ENCODE results near the gene VPS13C.

The VPS13C gene

DNA sequence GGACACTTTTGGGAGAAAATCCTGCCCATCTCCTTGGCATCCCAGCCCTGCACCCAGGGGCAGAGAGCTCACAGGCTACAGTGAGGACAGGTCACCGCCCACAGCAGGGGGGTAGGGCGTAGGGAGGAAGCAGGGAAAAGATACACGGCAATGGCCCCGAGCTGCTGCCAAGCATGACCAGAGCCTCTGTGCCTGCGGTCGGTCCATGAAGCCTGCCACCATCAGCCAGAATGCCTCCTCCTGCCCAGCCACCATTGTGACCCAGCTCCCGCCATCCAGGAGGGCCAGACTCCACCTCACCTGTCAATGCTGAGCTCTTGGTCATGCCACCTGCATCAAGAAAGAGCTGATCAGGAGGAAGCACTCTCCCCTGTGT, 230.7 kb downstream of the VPS13C start:
- Histone ChIP-seq H3K36me3 (ENCODE audit: insufficient read depth, insufficient read length, low read length) (no peaks in the 10 kb centered on the region), H3K9ac (ENCODE audit: insufficient read length, low read depth) (no peak overlapping the region), H3K9me3 (ENCODE audit: insufficient read depth, low read length) (no peaks in the 10 kb centered on the region), H3K4me3 (ENCODE audit: insufficient read length, low read depth) (no peak overlapping the region), H3K27me3 (ENCODE audit: insufficient read depth, insufficient read length) (peaks cover 3% of the 10 kb centered on the region), H3K4me1 (ENCODE audit: insufficient read depth, insufficient read length) (peaks cover 13% of the 10 kb centered on the region)
- TF ChIP-seq ZNF274 (IDR thresholded peaks at IDR 0.05; ENCODE audit: low read depth, low read length): no peak
- TF ChIP-seq YY1 (IDR thresholded peaks at IDR 0.05; ENCODE audit: insufficient read depth, insufficient read length): no peak
- TF ChIP-seq SUZ12 (IDR thresholded peaks at IDR 0.05; ENCODE audit: extremely low read depth, insufficient read depth, insufficient read length): no peak
- DNase-seq (ENCODE audit: low read depth, low spot score): no peak

DNA sequence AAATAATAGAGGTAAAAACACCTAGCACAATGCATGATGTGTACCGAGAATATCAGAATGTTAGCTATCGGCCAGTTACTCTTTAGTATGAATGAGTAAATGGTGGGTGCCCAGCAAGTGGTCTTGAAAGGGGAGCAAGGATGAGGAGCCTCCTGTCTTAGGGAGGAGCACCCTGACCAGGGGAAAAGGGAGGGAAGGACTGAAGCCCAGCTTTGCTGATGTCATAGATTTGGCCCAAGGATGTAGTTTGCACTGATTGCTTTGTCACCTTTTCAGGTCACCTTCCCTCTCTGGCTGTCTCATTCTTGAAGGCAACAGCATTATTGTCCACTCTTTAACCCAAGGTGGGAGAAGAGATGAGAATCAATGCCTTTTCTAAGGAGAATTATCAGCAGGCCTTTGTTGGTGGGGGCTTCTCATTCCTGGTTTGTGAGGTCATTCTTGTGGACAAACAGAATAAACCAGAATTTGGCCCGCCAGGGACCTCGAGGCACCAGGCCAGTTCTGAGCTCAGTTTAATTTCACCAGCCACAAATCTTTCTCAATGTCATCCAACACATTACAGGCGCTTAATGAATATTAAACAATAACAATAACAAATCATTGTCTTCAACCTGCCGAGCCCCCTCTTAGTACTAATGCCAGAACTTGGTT, 231.3 kb downstream of the VPS13C start:
- no peak overlapping the region for H3K9ac ChIP-seq (ENCODE audit: insufficient read length, low read depth)
- no peaks in the 10 kb centered on the region for H3K27me3 ChIP-seq (ENCODE audit: insufficient read depth, insufficient read length)
- H3K9me3 ChIP-seq (ENCODE audit: insufficient read depth, low read length): no peaks in the 10 kb centered on the region
- no peaks in the 10 kb centered on the region for H3K36me3 ChIP-seq (ENCODE audit: insufficient read depth, insufficient read length, low read length)
- DNase-seq (ENCODE audit: low read depth, low spot score): no peak
- H3K4me3 ChIP-seq (ENCODE audit: insufficient read length, low read depth): no peak overlapping the region
- TF ChIP-seq YY1 (IDR thresholded peaks at IDR 0.05; ENCODE audit: insufficient read depth, insufficient read length): no peak
- TF ChIP-seq SUZ12 (IDR thresholded peaks at IDR 0.05; ENCODE audit: extremely low read depth, insufficient read depth, insufficient read length): no peak
- no peak for TF ChIP-seq ZNF274 (IDR thresholded peaks at IDR 0.05; ENCODE audit: low read depth, low read length)
- peaks cover 13% of the 10 kb centered on the region for H3K4me1 ChIP-seq (ENCODE audit: insufficient read depth, insufficient read length)

- H3K4me3 ChIP-seq (ENCODE audit: insufficient read length, low read depth): no peak overlapping the region
- no peaks in the 10 kb centered on the region for H3K9me3 ChIP-seq (ENCODE audit: insufficient read depth, low read length)
Observed at GRCh38 chr15:61828008-61828407, 232.2 kb downstream of the VPS13C start.

GRCh38 chr15:61827131-61827530, 233.1 kb downstream of the VPS13C start:
- Histone ChIP-seq H3K27me3 (ENCODE audit: insufficient read depth, insufficient read length) (no peaks in the 10 kb centered on the region), H3K4me3 (ENCODE audit: insufficient read length, low read depth) (no peak overlapping the region), H3K36me3 (ENCODE audit: insufficient read depth, insufficient read length, low read length) (no peaks in the 10 kb centered on the region), H3K9ac (ENCODE audit: insufficient read length, low read depth) (no peak overlapping the region), H3K4me1 (ENCODE audit: insufficient read depth, insufficient read length) (peaks cover 13% of the 10 kb centered on the region), H3K9me3 (ENCODE audit: insufficient read depth, low read length) (0 out of 2 replicates have a peak, but pooled peaks cover 6% of the 10 kb centered on the region)
- TF ChIP-seq YY1 (IDR thresholded peaks at IDR 0.05; ENCODE audit: insufficient read depth, insufficient read length): no peak
- no peak for TF ChIP-seq ZNF274 (IDR thresholded peaks at IDR 0.05; ENCODE audit: low read depth, low read length)
- TF ChIP-seq SUZ12 (IDR thresholded peaks at IDR 0.05; ENCODE audit: extremely low read depth, insufficient read depth, insufficient read length): no peak
- no peak for DNase-seq (ENCODE audit: low read depth, low spot score)

More at GRCh38 chr15:61828008-61828407, 232.2 kb downstream of the VPS13C start:
- TF ChIP-seq ZNF274 (IDR thresholded peaks at IDR 0.05; ENCODE audit: low read depth, low read length) (no peak), YY1 (IDR thresholded peaks at IDR 0.05; ENCODE audit: insufficient read depth, insufficient read length) (no peak), SUZ12 (IDR thresholded peaks at IDR 0.05; ENCODE audit: extremely low read depth, insufficient read depth, insufficient read length) (no peak)
- DNase-seq (ENCODE audit: low read depth, low spot score): no peak
- H3K36me3 ChIP-seq (ENCODE audit: insufficient read depth, insufficient read length, low read length): no peaks in the 10 kb centered on the region
- peaks cover 13% of the 10 kb centered on the region for H3K4me1 ChIP-seq (ENCODE audit: insufficient read depth, insufficient read length)
- no peak overlapping the region for H3K9ac ChIP-seq (ENCODE audit: insufficient read length, low read depth)
- no peaks in the 10 kb centered on the region for H3K27me3 ChIP-seq (ENCODE audit: insufficient read depth, insufficient read length)

GRCh38 chr15:61824291-61824690, 236.0 kb downstream of the VPS13C start:
- Histone ChIP-seq H3K9me3 (ENCODE audit: insufficient read depth, low read length) (0 out of 2 replicates have a peak, but pooled peaks cover 6% of the 10 kb centered on the region), H3K4me1 (ENCODE audit: insufficient read depth, insufficient read length) (no peaks in the 10 kb centered on the region), H3K4me3 (ENCODE audit: insufficient read length, low read depth) (no peak overlapping the region), H3K9ac (ENCODE audit: insufficient read length, low read depth) (no peak overlapping the region), H3K36me3 (ENCODE audit: insufficient read depth, insufficient read length, low read length) (no peaks in the 10 kb centered on the region), H3K27me3 (ENCODE audit: insufficient read depth, insufficient read length) (no peaks in the 10 kb centered on the region)
- DNase-seq (ENCODE audit: low read depth, low spot score): no peak
- TF ChIP-seq YY1 (IDR thresholded peaks at IDR 0.05; ENCODE audit: insufficient read depth, insufficient read length): no peak

DNA sequence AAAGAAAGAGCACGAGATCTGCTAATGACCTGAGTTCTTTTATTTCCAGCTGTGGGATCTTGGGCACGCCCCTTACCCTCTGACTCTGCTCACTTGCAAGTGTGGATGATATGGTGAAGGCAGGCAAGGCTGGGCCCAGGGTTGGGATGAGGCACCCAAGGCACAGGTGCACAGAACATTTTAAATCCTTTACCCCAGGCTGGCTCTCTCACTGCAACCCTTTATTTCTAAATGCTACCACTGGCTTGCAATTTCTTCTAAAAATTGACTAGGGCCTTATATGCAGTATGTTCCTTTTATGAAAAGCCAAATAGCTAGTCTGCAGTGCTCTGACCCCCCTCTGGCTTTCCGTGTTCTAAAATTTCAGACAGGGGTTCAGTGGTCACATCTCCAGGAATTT, 237.7 kb downstream of the VPS13C start:
- TF ChIP-seq ZNF274 (IDR thresholded peaks at IDR 0.05; ENCODE audit: low read depth, low read length): no peak
- no peak for TF ChIP-seq YY1 (IDR thresholded peaks at IDR 0.05; ENCODE audit: insufficient read depth, insufficient read length)
- no peak for TF ChIP-seq SUZ12 (IDR thresholded peaks at IDR 0.05; ENCODE audit: extremely low read depth, insufficient read depth, insufficient read length)

GRCh38 chr15:61820951-61821350, 239.3 kb downstream of the VPS13C start:
- Histone ChIP-seq H3K9ac (ENCODE audit: insufficient read length, low read depth) (no peak overlapping the region), H3K27me3 (ENCODE audit: insufficient read depth, insufficient read length) (no peaks in the 10 kb centered on the region), H3K9me3 (ENCODE audit: insufficient read depth, low read length) (0 out of 2 replicates have a peak, but pooled peaks cover 6% of the 10 kb centered on the region), H3K4me3 (ENCODE audit: insufficient read length, low read depth) (no peak overlapping the region), H3K4me1 (ENCODE audit: insufficient read depth, insufficient read length) (no peaks in the 10 kb centered on the region), H3K36me3 (ENCODE audit: insufficient read depth, insufficient read length, low read length) (no peaks in the 10 kb centered on the region)
- DNase-seq (ENCODE audit: low read depth, low spot score): no peak
- TF ChIP-seq SUZ12 (IDR thresholded peaks at IDR 0.05; ENCODE audit: extremely low read depth, insufficient read depth, insufficient read length) (no peak), YY1 (IDR thresholded peaks at IDR 0.05; ENCODE audit: insufficient read depth, insufficient read length) (no peak), ZNF274 (IDR thresholded peaks at IDR 0.05; ENCODE audit: low read depth, low read length) (no peak)

More for the DNA sequence above, 237.7 kb downstream of the VPS13C start:
- Histone ChIP-seq H3K9me3 (ENCODE audit: insufficient read depth, low read length) (0 out of 2 replicates have a peak, but pooled peaks cover 6% of the 10 kb centered on the region), H3K4me1 (ENCODE audit: insufficient read depth, insufficient read length) (no peaks in the 10 kb centered on the region), H3K9ac (ENCODE audit: insufficient read length, low read depth) (no peak overlapping the region), H3K27me3 (ENCODE audit: insufficient read depth, insufficient read length) (no peaks in the 10 kb centered on the region), H3K4me3 (ENCODE audit: insufficient read length, low read depth) (no peak overlapping the region), H3K36me3 (ENCODE audit: insufficient read depth, insufficient read length, low read length) (no peaks in the 10 kb centered on the region)
- no peak for DNase-seq (ENCODE audit: low read depth, low spot score)

All from NT2/D1 (cell line).